ENCODE results near the gene KAT6B.
"Not testable (repeated sequence)": the region's sequence is repeated elsewhere in the genome, so short reads cannot be mapped to it uniquely, and the experiment has no call there.

KAT6B gene

DNA sequence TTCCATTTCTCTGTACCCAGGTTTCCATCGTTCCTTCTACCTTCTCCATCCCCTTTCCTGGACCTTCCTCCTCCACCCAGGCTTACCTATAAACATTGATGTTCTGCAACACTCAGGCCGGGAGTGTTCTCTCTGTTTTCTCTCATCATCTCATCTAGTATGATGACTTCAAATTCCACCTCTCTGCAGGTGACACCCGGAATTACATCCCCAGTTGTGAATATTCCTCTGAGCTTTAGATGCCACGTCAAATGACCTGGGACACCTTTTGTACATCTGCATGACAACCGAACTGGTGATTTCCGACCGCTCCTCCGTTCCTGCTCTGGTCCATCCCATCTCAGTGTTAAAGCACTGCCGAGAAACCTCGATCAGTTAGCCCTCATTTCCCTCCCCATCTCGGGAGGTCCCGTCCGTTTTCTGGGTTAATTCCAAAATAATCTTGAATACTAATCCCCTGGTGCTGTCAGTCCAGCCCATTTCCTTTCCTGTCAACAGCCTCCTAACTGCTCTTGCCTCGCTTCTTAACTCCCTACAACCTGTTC is 208.4 kb downstream of the KAT6B start:
- peak overlapping the region; percentile 54 for H3K4me3 Mint-ChIP-seq
- peaks cover 52% of the 10 kb centered on the region for H3K4me1 Mint-ChIP-seq
- peaks cover 7% of the 10 kb centered on the region for H3K36me3 Mint-ChIP-seq
- no peaks in the 10 kb centered on the region for H3K27me3 Mint-ChIP-seq
- no peaks in the 10 kb centered on the region for H3K9me3 Mint-ChIP-seq
- peak overlapping the region; percentile 76 for H3K27ac Mint-ChIP-seq

GRCh38 chr10:75035975-75036708 is 209.7 kb downstream of the KAT6B start:
- Mint-ChIP-seq H3K4me1 (peaks cover 52% of the 10 kb centered on the region), H3K36me3 (peaks cover 2% of the 10 kb centered on the region), H3K27ac (peak overlapping the region; percentile 37), H3K9me3 (no peaks in the 10 kb centered on the region), H3K27me3 (no peaks in the 10 kb centered on the region), H3K4me3 (no peak overlapping the region)

GRCh38 chr10:75037171-75038153 is 211.1 kb downstream of the KAT6B start:
- H3K27ac Mint-ChIP-seq = no peak overlapping the region
- peaks cover 2% of the 10 kb centered on the region for H3K36me3 Mint-ChIP-seq
- H3K27me3 Mint-ChIP-seq = no peaks in the 10 kb centered on the region
- H3K9me3 Mint-ChIP-seq = no peaks in the 10 kb centered on the region
- H3K4me3 Mint-ChIP-seq = no peak overlapping the region
- H3K4me1 Mint-ChIP-seq = peaks cover 57% of the 10 kb centered on the region

- peaks cover 2% of the 10 kb centered on the region for H3K36me3 Mint-ChIP-seq
- H3K4me1 Mint-ChIP-seq = peaks cover 53% of the 10 kb centered on the region
- no peaks in the 10 kb centered on the region for H3K27me3 Mint-ChIP-seq
- no peak overlapping the region for H3K27ac Mint-ChIP-seq
- no peaks in the 10 kb centered on the region for H3K9me3 Mint-ChIP-seq
- H3K4me3 Mint-ChIP-seq = no peak overlapping the region
These were observed 211.9 kb downstream of the KAT6B start for GRCh38 chr10:75038335-75038734.

GRCh38 chr10:75040576-75040975 is 214.2 kb downstream of the KAT6B start:
- H3K36me3 Mint-ChIP-seq = no peaks in the 10 kb centered on the region
- H3K4me3 Mint-ChIP-seq = no peak overlapping the region
- H3K27ac Mint-ChIP-seq = peak overlapping the region; percentile 23
- no peaks in the 10 kb centered on the region for H3K9me3 Mint-ChIP-seq
- H3K27me3 Mint-ChIP-seq = no peaks in the 10 kb centered on the region
- H3K4me1 Mint-ChIP-seq = peaks cover 34% of the 10 kb centered on the region

DNA sequence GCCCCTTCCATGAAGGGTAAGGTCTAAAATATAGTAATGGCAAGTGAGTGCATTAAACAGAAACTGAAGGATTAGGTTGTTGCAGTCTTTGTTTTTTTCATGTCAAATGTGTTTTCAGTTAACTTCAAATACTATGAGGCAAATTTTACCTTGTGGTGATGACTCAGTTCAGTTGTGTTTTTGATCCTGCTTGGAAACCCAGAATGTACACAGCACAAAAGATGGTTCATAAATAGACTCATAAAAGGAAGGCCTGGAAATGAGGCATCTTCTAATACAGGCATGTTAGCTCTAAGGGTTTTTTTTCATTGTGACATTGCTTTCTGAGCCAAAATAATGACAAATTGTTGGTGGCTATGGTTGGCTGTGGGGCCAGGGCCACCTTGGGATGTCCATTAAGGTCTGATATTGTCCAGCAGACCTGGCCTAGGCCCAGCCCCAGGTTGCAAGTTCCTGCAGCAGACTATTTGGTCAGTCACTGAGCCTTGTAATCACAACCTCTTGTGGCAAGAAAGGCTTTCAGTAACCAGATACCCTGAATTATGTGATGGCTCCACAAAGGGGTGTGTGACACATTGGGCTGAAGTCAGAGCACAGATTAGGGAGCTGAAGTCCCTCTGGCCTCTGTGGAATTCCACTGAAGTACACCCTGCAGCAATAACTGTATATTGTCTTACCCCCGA is 216.0 kb downstream of the KAT6B start:
- Mint-ChIP-seq H3K4me1 (peaks cover 19% of the 10 kb centered on the region), H3K9me3 (no peaks in the 10 kb centered on the region), H3K4me3 (no peak overlapping the region), H3K27me3 (no peaks in the 10 kb centered on the region), H3K36me3 (no peaks in the 10 kb centered on the region), H3K27ac (peak overlapping the region; percentile 41)

- H3K4me3 Mint-ChIP-seq = peak overlapping the region; percentile 63
- no peaks in the 10 kb centered on the region for H3K36me3 Mint-ChIP-seq
- no peak overlapping the region for H3K27ac Mint-ChIP-seq
- no peaks in the 10 kb centered on the region for H3K9me3 Mint-ChIP-seq
- no peaks in the 10 kb centered on the region for H3K27me3 Mint-ChIP-seq
- peaks cover 11% of the 10 kb centered on the region for H3K4me1 Mint-ChIP-seq
These were observed 217.1 kb downstream of the KAT6B start for GRCh38 chr10:75043256-75044131.

GRCh38 chr10:75048669-75049098 is 222.3 kb downstream of the KAT6B start:
- no peaks in the 10 kb centered on the region for H3K27me3 Mint-ChIP-seq
- no peak overlapping the region for H3K27ac Mint-ChIP-seq
- peaks cover 4% of the 10 kb centered on the region for H3K4me1 Mint-ChIP-seq
- no peaks in the 10 kb centered on the region for H3K9me3 Mint-ChIP-seq
- H3K36me3 Mint-ChIP-seq = no peaks in the 10 kb centered on the region
- no peak overlapping the region for H3K4me3 Mint-ChIP-seq

DNA sequence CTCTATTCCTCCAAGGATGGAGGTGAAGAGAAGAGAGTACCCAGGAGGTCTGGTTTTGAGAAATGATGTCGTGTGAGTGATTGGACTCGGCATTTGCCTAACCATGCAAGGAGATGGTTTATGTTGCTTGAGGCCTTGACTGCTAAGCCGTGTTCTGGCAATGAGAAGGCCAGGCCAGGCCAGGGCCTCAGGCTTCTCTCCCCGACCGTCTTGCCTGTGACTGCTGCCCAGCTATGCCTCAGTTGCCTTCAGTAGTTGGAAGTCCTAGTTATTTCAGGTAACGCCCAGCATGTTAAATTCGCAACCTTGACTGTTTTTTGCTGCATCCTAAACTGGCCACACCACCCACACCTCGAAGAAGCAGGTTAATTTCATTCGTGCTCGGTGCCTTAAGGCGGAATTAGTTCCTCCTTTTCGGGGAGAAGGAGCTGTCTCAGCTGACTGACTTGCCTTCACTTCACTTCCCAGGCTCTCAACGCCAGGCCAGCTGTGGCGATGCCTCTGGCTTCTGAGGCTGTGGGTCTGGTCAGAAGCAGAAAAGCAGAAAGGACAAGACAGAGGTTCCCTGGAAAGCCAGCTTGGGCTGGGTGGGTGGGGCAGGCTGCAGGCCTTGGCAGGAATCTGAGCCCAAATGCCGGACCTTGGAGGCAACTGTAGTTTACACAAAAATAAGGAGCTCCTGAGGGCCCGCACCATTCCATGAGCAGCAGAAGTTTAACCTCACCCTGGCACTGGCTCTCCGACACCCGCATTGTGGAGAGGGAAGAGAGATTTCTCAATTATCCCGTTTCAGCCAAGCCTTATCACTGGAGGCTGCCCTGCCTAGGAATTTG is 223.1 kb downstream of the KAT6B start:
- Mint-ChIP-seq H3K9me3 (no peaks in the 10 kb centered on the region), H3K27me3 (no peaks in the 10 kb centered on the region), H3K36me3 (no peaks in the 10 kb centered on the region), H3K27ac (no peak overlapping the region), H3K4me3 (no peak overlapping the region), H3K4me1 (no peaks in the 10 kb centered on the region)

GRCh38 chr10:75050149-75050919 is 223.9 kb downstream of the KAT6B start:
- Mint-ChIP-seq H3K36me3 (no peaks in the 10 kb centered on the region), H3K27me3 (no peaks in the 10 kb centered on the region), H3K9me3 (no peaks in the 10 kb centered on the region), H3K4me3 (no peak overlapping the region), H3K27ac (no peak overlapping the region), H3K4me1 (no peaks in the 10 kb centered on the region)

GRCh38 chr10:75051308-75051707 is 224.9 kb downstream of the KAT6B start:
- H3K4me3 Mint-ChIP-seq = no peak overlapping the region
- no peaks in the 10 kb centered on the region for H3K9me3 Mint-ChIP-seq
- H3K4me1 Mint-ChIP-seq = no peaks in the 10 kb centered on the region

DNA sequence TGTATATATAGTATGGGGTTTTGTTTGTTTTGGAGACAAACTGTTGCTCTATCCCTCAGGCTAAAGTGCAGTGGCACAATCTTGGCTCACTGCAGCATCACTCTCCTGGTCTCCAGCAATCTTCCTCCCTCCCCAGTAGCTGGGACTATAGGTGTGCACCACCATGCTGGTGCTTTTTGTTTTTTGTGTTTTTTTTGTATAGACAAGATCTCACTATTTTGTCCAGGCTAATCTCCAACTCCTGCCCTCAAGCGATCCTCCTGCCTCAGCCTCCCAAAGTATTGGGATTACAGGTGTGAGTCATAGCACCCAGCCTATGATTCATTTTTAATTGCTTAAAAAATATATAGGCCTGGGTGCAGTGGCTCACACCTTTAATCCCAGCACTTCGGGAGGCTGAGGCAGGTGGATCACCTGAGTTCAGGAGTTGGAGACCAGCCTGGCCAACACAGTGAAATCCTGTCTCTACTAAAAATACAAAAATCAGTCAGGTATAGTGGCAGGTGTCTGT is 229.6 kb downstream of the KAT6B start:
- not testable (repeated sequence) for H3K4me3 Mint-ChIP-seq, H3K9me3 Mint-ChIP-seq, H3K27me3 Mint-ChIP-seq, H3K27ac Mint-ChIP-seq, H3K4me1 Mint-ChIP-seq, H3K36me3 Mint-ChIP-seq

More at GRCh38 chr10:75051308-75051707, 224.9 kb downstream of the KAT6B start:
- H3K36me3 Mint-ChIP-seq = no peaks in the 10 kb centered on the region
- H3K27ac Mint-ChIP-seq = no peak overlapping the region
- no peaks in the 10 kb centered on the region for H3K27me3 Mint-ChIP-seq

GRCh38 chr10:75057680-75058079 is 231.3 kb downstream of the KAT6B start:
- Mint-ChIP-seq H3K4me1 (no peaks in the 10 kb centered on the region), H3K27ac (no peak overlapping the region), H3K27me3 (no peaks in the 10 kb centered on the region), H3K9me3 (no peaks in the 10 kb centered on the region), H3K4me3 (no peak overlapping the region), H3K36me3 (no peaks in the 10 kb centered on the region)
